Epithelial cell of esophagus (primary cell): Measurements from ENCODE around the gene CXCL11.

Experiments
- DNase-seq: peaks from one replicate; pipeline ENCODE4 v3.0.0; 2010; ENCODE audit warnings: low read depth
- H3K4me3 ChIP-seq: 2 replicates; pipeline ENCODE4 v1.5.1; 2011; ENCODE audit warnings: mild to moderate bottlenecking, low read length, control low read depth
- CTCF ChIP-seq: IDR thresholded peaks from 2 replicates; pipeline ENCODE4 v1.5.1; 2011; ENCODE audit warnings: low read depth, mild to moderate bottlenecking, low read length, control low read depth, inconsistent platforms; ENCODE audit not compliant: insufficient read depth; ENCODE audit errors: missing control alignments

CXCL11 gene

GRCh38 chr4:76011018-76011670 is 24.7 kb downstream of the CXCL11 start:
- H3K4me3 ChIP-seq: no peak overlapping the region
- no peak for TF ChIP-seq CTCF
- no peak for DNase-seq

DNA sequence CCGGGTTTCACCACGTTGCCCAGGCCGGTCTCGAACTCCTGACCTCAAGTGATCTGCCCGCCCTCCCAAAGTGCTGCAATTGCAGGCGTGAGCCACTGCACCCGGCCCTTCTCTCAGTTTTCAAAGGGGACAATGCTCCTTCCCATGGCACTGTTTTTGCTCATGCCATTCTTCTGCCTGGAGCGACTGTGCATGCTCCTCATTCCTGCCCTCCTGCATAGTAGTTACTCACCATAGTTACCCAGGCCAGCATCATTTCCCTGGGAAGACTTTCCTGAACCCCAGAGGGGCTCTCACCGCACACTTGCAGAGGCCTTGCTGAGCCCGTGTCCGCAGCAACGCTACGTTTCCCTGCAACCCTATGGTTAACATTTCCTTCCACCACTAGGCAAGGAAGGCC is 25.3 kb downstream of the CXCL11 start:
- no peak overlapping the region for H3K4me3 ChIP-seq
- no peak for DNase-seq
- no peak for TF ChIP-seq CTCF

GRCh38 chr4:76009311-76009710 is 26.6 kb downstream of the CXCL11 start:
- TF ChIP-seq CTCF: no peak
- DNase-seq: no peak
- H3K4me3 ChIP-seq: no peak overlapping the region

- no peak within 1 kb of the TSS for H3K4me3 ChIP-seq
- DNase-seq: peak; percentile 74
- no peak for TF ChIP-seq CTCF
These were observed 28.6 kb downstream of the CXCL11 start, which contains the start of gene CXCL9 for GRCh38 chr4:76007089-76007862. Gene CXCL9, minus strand, starts transcription at chr4:76007509. Its CDS starts 60 bp downstream, at chr4:76007449.

DNA sequence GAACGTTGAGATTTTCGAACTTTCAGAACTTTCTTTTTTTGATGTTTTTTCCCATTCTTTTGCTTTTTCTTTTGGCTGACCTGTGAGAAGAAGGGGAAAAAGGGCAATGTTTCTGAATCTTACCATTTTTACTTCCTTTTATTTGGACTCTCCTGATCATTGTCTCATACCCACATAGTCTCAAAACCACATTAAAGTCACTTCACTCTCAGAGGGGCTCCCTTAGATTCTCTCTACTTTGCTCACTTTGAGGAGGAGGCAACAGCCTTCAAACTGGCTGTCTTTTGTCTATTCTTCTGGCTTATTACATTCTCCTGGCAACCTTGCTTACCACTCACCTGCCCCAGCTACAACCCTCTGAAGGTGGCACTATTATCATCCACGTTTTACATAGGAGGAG is 32.2 kb downstream of the CXCL11 start:
- no peak for TF ChIP-seq CTCF
- H3K4me3 ChIP-seq: no peak overlapping the region
- DNase-seq: no peak

DNA sequence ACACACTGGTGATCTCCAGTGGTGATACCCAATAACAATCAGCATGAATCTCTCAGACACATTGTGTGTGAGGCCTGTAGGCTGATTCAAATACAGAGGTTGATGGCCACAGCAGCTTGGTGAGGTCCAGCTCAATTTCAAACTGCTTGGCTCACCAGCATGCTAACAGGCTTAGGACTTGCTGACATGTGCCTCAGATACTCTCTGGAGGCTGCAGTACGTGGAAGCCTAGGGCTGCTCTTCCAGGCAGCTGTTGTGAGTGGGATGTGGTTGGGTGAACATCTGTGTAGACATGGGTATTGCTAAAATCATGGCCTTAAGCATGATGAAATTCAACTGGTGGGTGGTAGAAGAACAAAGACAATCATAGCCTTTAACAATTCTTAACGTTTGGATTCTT is 32.8 kb downstream of the CXCL11 start:
- no peak for TF ChIP-seq CTCF
- H3K4me3 ChIP-seq: no peak overlapping the region
- no peak for DNase-seq

DNA sequence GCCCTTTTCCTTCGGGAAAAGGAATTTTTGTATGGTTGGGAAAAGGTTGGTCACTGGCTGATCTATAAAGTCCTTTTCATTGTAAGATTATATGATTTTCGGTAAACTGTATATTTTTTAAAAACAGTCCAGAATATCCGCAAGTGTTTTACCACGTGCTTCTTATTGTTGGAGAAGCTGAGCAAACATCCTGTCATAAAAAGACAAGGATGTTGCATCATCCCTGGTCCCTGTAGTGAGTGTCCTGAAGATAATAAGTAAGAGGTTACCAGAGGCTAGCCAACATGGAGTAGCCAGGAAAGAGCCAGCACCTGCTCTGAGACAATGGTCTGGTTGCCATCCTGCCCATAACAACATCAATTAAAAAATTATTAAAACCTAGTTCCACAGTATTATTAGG is 33.7 kb downstream of the CXCL11 start:
- DNase-seq: peak; percentile 62
- TF ChIP-seq CTCF: no peak
- no peak overlapping the region for H3K4me3 ChIP-seq
